GM23248 (cell line): ENCODE measurements around the gene FAM204A. TPM values are rescaled to one million over a fixed set of nuclear protein-coding genes. Genes with fewer than 3 reads are reported as not detected.

Source experiments
- DNase-seq: peaks from one replicate; pipeline ENCODE4 v3.0.0-alpha.2; 2015
- H2AFZ ChIP-seq: fragments of 200-600 bp; sonication (generic); 2 replicates; pipeline ENCODE4 v1.6.1; 2016; ENCODE audit warnings: antibody characterized with exemption
- H3F3A ChIP-seq: fragments of 200-600 bp; sonication (generic); 2 replicates; pipeline ENCODE4 v1.6.1; 2016; ENCODE audit warnings: mild to moderate bottlenecking, antibody characterized with exemption, mixed run types; ENCODE audit not compliant: insufficient read depth
- H3K27ac ChIP-seq: fragments of 200-600 bp; sonication (generic); 2 replicates; pipeline ENCODE4 v1.5.1; 2016; ENCODE audit warnings: mild to moderate bottlenecking
- H3K27me3 ChIP-seq: fragments of 200-600 bp; sonication (generic); replicated peaks from 2 replicates; pipeline ENCODE4 v1.6.1; 2016; ENCODE audit warnings: mild to moderate bottlenecking; ENCODE audit not compliant: insufficient read depth
- H3K36me3 ChIP-seq: fragments of 200-600 bp; sonication (generic); 2 replicates; pipeline ENCODE4 v1.6.1; 2016; ENCODE audit warnings: low read depth, mild to moderate bottlenecking
- H3K4me1 ChIP-seq: fragments of 200-600 bp; sonication (generic); 2 replicates; pipeline ENCODE4 v1.6.1; 2016; ENCODE audit warnings: mild to moderate bottlenecking; ENCODE audit not compliant: insufficient read depth
- H3K4me2 ChIP-seq: fragments of 200-600 bp; sonication (generic); one replicate; pipeline ENCODE4 v1.6.1; 2016; ENCODE audit warnings: mild to moderate bottlenecking; ENCODE audit not compliant: unreplicated experiment
- H3K4me3 ChIP-seq: fragments of 200-600 bp; sonication (generic); 2 replicates; pipeline ENCODE4 v1.5.1; 2016; ENCODE audit warnings: mild to moderate bottlenecking
- H3K79me2 ChIP-seq: fragments of 200-600 bp; sonication (generic); 2 replicates; pipeline ENCODE4 v1.6.1; 2016; ENCODE audit warnings: mild to moderate bottlenecking; ENCODE audit not compliant: insufficient read depth
- H3K9ac ChIP-seq: fragments of 200-600 bp; sonication (generic); 2 replicates; pipeline ENCODE4 v1.6.1; 2016; ENCODE audit warnings: mild to moderate bottlenecking
- H3K9me2 ChIP-seq: fragments of 200-600 bp; sonication (generic); 2 replicates; pipeline ENCODE4 v1.6.1; 2016; ENCODE audit warnings: mixed run types, mild to moderate bottlenecking, moderate library complexity; ENCODE audit not compliant: insufficient read depth
- H3K9me3 ChIP-seq: fragments of 200-600 bp; sonication (generic); one replicate; pipeline ENCODE4 v1.6.1; 2017; ENCODE audit warnings: low read depth
- H4K20me1 ChIP-seq: fragments of 200-600 bp; sonication (generic); 2 replicates; pipeline ENCODE4 v1.6.0; 2016; ENCODE audit not compliant: insufficient read depth
- EZH2 ChIP-seq: fragments of 200-600 bp; sonication (generic); IDR thresholded peaks from 2 replicates; pipeline ENCODE4 v1.6.1; 2018; ENCODE audit warnings: antibody characterized with exemption, mild to moderate bottlenecking; ENCODE audit not compliant: insufficient read depth, poor library complexity, severe bottlenecking
- EZH2phosphoT487 ChIP-seq: fragments of 200-600 bp; sonication (generic); IDR thresholded peaks from 2 replicates; pipeline ENCODE4 v1.6.1; 2018; ENCODE audit warnings: antibody characterized with exemption, moderate library complexity, mild to moderate bottlenecking, low read depth; ENCODE audit not compliant: insufficient read depth
- WGBS, 2 experiments: methylation state at CpG; one replicate each; pipeline ENCODE4 v1.1.6; 2015 to 2017; ENCODE audit warnings: low lambda C conversion rate in 2 of 2, low coverage in 1 of 2; ENCODE audit errors: missing lambda C conversion rate in 2 of 2; 5-methylcytosine and 5-hydroxymethylcytosine counted together
- in situ Hi-C: fragments of 300-500 bp; cut with MboI; formaldehyde crosslinking; loops from 2 replicates; pipeline ENCODE4 v1.15.0; 2020
- polyA plus RNA-seq: library from polyadenylated mRNA; unstranded; fragments of >200 nt; fragmentation: Nextera tagmentation; extraction: Ambion mirVana; gene quantifications from 2 replicates; pipeline ENCODE4 v1.2.1, GENCODE V29; 2016
- total RNA-seq: library from RNA; depleted of rRNA; stranded (reverse); fragments of >200 nt; shearing (Covaris generic); gene quantifications from 2 replicates; pipeline ENCODE4 v1.2.3, GENCODE V29; 2014

Gene FAM204A
- total and polyA plus RNA-seq, 2 experiments from 2014 or later: 71.8 to 87.2 TPM

GRCh38 chr10:118358327-118358726, 16.2 kb upstream of the FAM204A start:
- Histone ChIP-seq H3K4me3 (no peak overlapping the region), H3F3A (no peaks in the 10 kb centered on the region), H3K9me3 (no peaks in the 10 kb centered on the region), H2AFZ (no peak overlapping the region), H4K20me1 (no peaks in the 10 kb centered on the region), H3K4me1 (no peaks in the 10 kb centered on the region), H3K27ac (no peak overlapping the region), H3K9ac (no peak overlapping the region), H3K36me3 (no peaks in the 10 kb centered on the region), H3K27me3 (0 out of 2 replicates have a peak, but pooled peaks cover 7% of the 10 kb centered on the region), H3K4me2 (no peak overlapping the region), H3K79me2 (no peaks in the 10 kb centered on the region), H3K9me2 (no peaks in the 10 kb centered on the region)
- DNase-seq: no peak
- no peak for TF ChIP-seq EZH2phosphoT487
- TF ChIP-seq EZH2: no peak
- 66 to 73% methylated on average over 6 of the region's 6 CpGs for WGBS, 2 experiments
- in situ Hi-C loops: no loop called here

- Histone ChIP-seq H4K20me1 (no peaks in the 10 kb centered on the region), H3K4me3 (no peak overlapping the region), H2AFZ (no peak overlapping the region), H3K79me2 (no peaks in the 10 kb centered on the region), H3K9ac (no peak overlapping the region), H3K27ac (no peak overlapping the region), H3F3A (no peaks in the 10 kb centered on the region), H3K4me2 (no peak overlapping the region), H3K9me2 (no peaks in the 10 kb centered on the region), H3K4me1 (no peaks in the 10 kb centered on the region), H3K9me3 (no peaks in the 10 kb centered on the region), H3K36me3 (no peaks in the 10 kb centered on the region), H3K27me3 (0 out of 2 replicates have a peak, but pooled peaks cover 7% of the 10 kb centered on the region)
- 63 to 64% methylated on average over 3 of the region's 3 CpGs for WGBS, 2 experiments
- in situ Hi-C loops: no loop called here
- TF ChIP-seq EZH2phosphoT487 (no peak), EZH2 (no peak)
- no peak for DNase-seq
Measured at GRCh38 chr10:118357841-118358240, 15.7 kb upstream of the FAM204A start.

- H3K9ac ChIP-seq: no peak overlapping the region
- TF ChIP-seq EZH2phosphoT487 (no peak), EZH2 (no peak)
- H3K4me3 ChIP-seq: no peak overlapping the region
- H3K27me3 ChIP-seq: 0 out of 2 replicates have a peak, but pooled peaks cover 7% of the 10 kb centered on the region
- no peaks in the 10 kb centered on the region for H3K79me2 ChIP-seq
- no peaks in the 10 kb centered on the region for H4K20me1 ChIP-seq
- no peak overlapping the region for H3K27ac ChIP-seq
- in situ Hi-C loops: no loop called here
- no peaks in the 10 kb centered on the region for H3K4me1 ChIP-seq
- DNase-seq: no peak
- no peaks in the 10 kb centered on the region for H3K9me3 ChIP-seq
- no peaks in the 10 kb centered on the region for H3F3A ChIP-seq
- no peak overlapping the region for H3K4me2 ChIP-seq
- no peaks in the 10 kb centered on the region for H3K9me2 ChIP-seq
- H3K36me3 ChIP-seq: no peaks in the 10 kb centered on the region
- WGBS, 2 experiments: 53 to 57% methylated on average over 2 of the region's 2 CpGs
- no peak overlapping the region for H2AFZ ChIP-seq
Measured at GRCh38 chr10:118356628-118357027, 14.5 kb upstream of the FAM204A start.

GRCh38 chr10:118355234-118355633, 13.1 kb upstream of the FAM204A start:
- H2AFZ ChIP-seq: no peak overlapping the region
- no peak for TF ChIP-seq EZH2
- no peak for TF ChIP-seq EZH2phosphoT487
- no peaks in the 10 kb centered on the region for H4K20me1 ChIP-seq
- no peaks in the 10 kb centered on the region for H3K9me2 ChIP-seq
- WGBS, 2 experiments: 34 to 41% methylated on average over 3 of the region's 3 CpGs
- in situ Hi-C loops: no loop called here
- no peaks in the 10 kb centered on the region for H3K9me3 ChIP-seq
- no peak for DNase-seq
- no peak overlapping the region for H3K27ac ChIP-seq
- H3K9ac ChIP-seq: no peak overlapping the region
- H3F3A ChIP-seq: no peaks in the 10 kb centered on the region
- no peak overlapping the region for H3K4me2 ChIP-seq
- no peaks in the 10 kb centered on the region for H3K79me2 ChIP-seq
- no peaks in the 10 kb centered on the region for H3K4me1 ChIP-seq
- no peaks in the 10 kb centered on the region; the same call in 1 of the 2 replicates for H3K27me3 ChIP-seq
- no peak overlapping the region for H3K4me3 ChIP-seq
- H3K36me3 ChIP-seq: no peaks in the 10 kb centered on the region

- Histone ChIP-seq H3F3A (no peaks in the 10 kb centered on the region), H2AFZ (no peak overlapping the region), H3K9me2 (no peaks in the 10 kb centered on the region), H3K4me1 (no peaks in the 10 kb centered on the region), H3K9ac (no peak overlapping the region), H4K20me1 (no peaks in the 10 kb centered on the region), H3K4me2 (no peak overlapping the region), H3K4me3 (no peak overlapping the region), H3K27me3 (no peaks in the 10 kb centered on the region; the same call in 1 of the 2 replicates), H3K9me3 (no peaks in the 10 kb centered on the region), H3K79me2 (no peaks in the 10 kb centered on the region), H3K36me3 (no peaks in the 10 kb centered on the region), H3K27ac (no peak overlapping the region)
- TF ChIP-seq EZH2phosphoT487 (no peak), EZH2 (no peak)
- WGBS, 2 experiments: 61 to 64% methylated on average over 3 of the region's 3 CpGs
- no peak for DNase-seq
- in situ Hi-C loops: no loop called here
Measured at GRCh38 chr10:118349235-118349634, 7.1 kb upstream of the FAM204A start.
